Panc1 (cell line): ENCODE measurements around the gene RP2.

Experiments used
- CTCF ChIP-seq: fragments of 450-650 bp; IDR thresholded peaks from 2 replicates; pipeline ENCODE4 v1.5.1; 2017; ENCODE audit warnings: mild to moderate bottlenecking
- POLR2AphosphoS5 ChIP-seq: IDR thresholded peaks from 2 replicates; pipeline ENCODE4 v1.6.1; 2012; ENCODE audit warnings: mild to moderate bottlenecking, low read depth, low read length, moderate library complexity
- REST ChIP-seq, 2 experiments: IDR thresholded peaks; 2 replicates each; pipeline ENCODE4 v1.6.1; 2011 to 2012; ENCODE audit warnings: low read depth in 2 of 2, control low read depth in 1 of 2, low read length in 1 of 2, mild to moderate bottlenecking in 1 of 2, moderate library complexity in 1 of 2; ENCODE audit not compliant: insufficient read depth in 1 of 2
- SIN3A ChIP-seq: IDR thresholded peaks from 2 replicates; pipeline ENCODE4 v1.6.1; 2012; ENCODE audit warnings: low read depth, mild to moderate bottlenecking, low read length, moderate library complexity, borderline replicate concordance; ENCODE audit not compliant: insufficient read depth
- TCF7L2 ChIP-seq: IDR thresholded peaks from 2 replicates; pipeline ENCODE4 v1.6.1; 2011; ENCODE audit warnings: mild to moderate bottlenecking, low read depth, low read length, inconsistent platforms

- TF ChIP-seq CTCF (no peak), SIN3A (no peak), TCF7L2 (no peak), POLR2AphosphoS5 (no peak), REST (IDR thresholded peaks at IDR 0.05; ENCODE audit: insufficient read depth in 1 of 2, low read depth in 2 of 2, low read length in 1 of 2) (no peak)
Observed at GRCh38 chrX:46819136-46819535, 17.7 kb upstream of the RP2 start.
